ENCODE data around the gene CFAP46. TPM values are rescaled to one million over a fixed set of nuclear protein-coding genes. Genes with fewer than 3 reads are reported as not detected.

The CFAP46 gene
- total and polyA plus RNA-seq, 2 experiments from 2014 or later, result 3.1 to 5.4 TPM

GRCh38 chr10:132851451-132851850 lies 90.9 kb downstream of the CFAP46 start:
- peaks cover 2% of the 10 kb centered on the region for H3K27me3 Mint-ChIP-seq (ENCODE audit: insufficient read depth, low read depth, poor library complexity)
- H4K20me1 ChIP-seq (replicated peaks; ENCODE audit: insufficient read depth), result no peaks in the 10 kb centered on the region
- H3K27ac ChIP-seq (ENCODE audit: low read depth), result no peak overlapping the region

More at GRCh38 chr10:132851451-132851850, 90.9 kb downstream of the CFAP46 start:
- TF ChIP-seq ETS1 (IDR thresholded peaks at IDR 0.05) (no peak), EZH2 (IDR thresholded peaks at IDR 0.05; ENCODE audit: low read depth, unreplicated experiment) (no peak), JUNB (IDR thresholded peaks at IDR 0.05; ENCODE audit: unreplicated experiment) (no peak), CREB1 (CRISPR knock-in tag; IDR thresholded peaks at IDR 0.05; ENCODE audit: low read depth) (no peak), STAT1 (IDR thresholded peaks at IDR 0.05; ENCODE audit: unreplicated experiment) (no peak), EZH2phosphoT487 (IDR thresholded peaks at IDR 0.05; ENCODE audit: unreplicated experiment) (no peak), NANOG (IDR thresholded peaks at IDR 0.05; ENCODE audit: borderline replicate concordance) (no peak), POLR2AphosphoS5 (IDR thresholded peaks at IDR 0.05; ENCODE audit: low read depth) (no peak), ZNF331 (CRISPR knock-in tag; IDR thresholded peaks at IDR 0.05; ENCODE audit: low read depth) (no peak), ZNF462 (CRISPR knock-in tag; IDR thresholded peaks at IDR 0.05) (no peak), ZNF114 (CRISPR knock-in tag; IDR thresholded peaks at IDR 0.05) (no peak)
- TF ChIP-seq, protein P1, sequence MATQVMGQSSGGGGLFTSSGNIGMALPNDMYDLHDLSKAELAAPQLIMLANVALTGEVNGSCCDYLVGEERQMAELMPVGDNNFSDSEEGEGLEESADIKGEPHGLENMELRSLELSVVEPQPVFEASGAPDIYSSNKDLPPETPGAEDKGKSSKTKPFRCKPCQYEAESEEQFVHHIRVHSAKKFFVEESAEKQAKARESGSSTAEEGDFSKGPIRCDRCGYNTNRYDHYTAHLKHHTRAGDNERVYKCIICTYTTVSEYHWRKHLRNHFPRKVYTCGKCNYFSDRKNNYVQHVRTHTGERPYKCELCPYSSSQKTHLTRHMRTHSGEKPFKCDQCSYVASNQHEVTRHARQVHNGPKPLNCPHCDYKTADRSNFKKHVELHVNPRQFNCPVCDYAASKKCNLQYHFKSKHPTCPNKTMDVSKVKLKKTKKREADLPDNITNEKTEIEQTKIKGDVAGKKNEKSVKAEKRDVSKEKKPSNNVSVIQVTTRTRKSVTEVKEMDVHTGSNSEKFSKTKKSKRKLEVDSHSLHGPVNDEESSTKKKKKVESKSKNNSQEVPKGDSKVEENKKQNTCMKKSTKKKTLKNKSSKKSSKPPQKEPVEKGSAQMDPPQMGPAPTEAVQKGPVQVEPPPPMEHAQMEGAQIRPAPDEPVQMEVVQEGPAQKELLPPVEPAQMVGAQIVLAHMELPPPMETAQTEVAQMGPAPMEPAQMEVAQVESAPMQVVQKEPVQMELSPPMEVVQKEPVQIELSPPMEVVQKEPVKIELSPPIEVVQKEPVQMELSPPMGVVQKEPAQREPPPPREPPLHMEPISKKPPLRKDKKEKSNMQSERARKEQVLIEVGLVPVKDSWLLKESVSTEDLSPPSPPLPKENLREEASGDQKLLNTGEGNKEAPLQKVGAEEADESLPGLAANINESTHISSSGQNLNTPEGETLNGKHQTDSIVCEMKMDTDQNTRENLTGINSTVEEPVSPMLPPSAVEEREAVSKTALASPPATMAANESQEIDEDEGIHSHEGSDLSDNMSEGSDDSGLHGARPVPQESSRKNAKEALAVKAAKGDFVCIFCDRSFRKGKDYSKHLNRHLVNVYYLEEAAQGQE (IDR thresholded peaks at IDR 0.05; ENCODE audit: unreplicated experiment), result no peak
- TF ChIP-seq, protein P2, sequence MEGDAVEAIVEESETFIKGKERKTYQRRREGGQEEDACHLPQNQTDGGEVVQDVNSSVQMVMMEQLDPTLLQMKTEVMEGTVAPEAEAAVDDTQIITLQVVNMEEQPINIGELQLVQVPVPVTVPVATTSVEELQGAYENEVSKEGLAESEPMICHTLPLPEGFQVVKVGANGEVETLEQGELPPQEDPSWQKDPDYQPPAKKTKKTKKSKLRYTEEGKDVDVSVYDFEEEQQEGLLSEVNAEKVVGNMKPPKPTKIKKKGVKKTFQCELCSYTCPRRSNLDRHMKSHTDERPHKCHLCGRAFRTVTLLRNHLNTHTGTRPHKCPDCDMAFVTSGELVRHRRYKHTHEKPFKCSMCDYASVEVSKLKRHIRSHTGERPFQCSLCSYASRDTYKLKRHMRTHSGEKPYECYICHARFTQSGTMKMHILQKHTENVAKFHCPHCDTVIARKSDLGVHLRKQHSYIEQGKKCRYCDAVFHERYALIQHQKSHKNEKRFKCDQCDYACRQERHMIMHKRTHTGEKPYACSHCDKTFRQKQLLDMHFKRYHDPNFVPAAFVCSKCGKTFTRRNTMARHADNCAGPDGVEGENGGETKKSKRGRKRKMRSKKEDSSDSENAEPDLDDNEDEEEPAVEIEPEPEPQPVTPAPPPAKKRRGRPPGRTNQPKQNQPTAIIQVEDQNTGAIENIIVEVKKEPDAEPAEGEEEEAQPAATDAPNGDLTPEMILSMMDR (conservative IDR thresholded peaks at IDR 0.05; ENCODE audit: low read depth in 2 of 2), result no peak
- Histone ChIP-seq H3K79me2 (replicated peaks; ENCODE audit: insufficient read depth) (no peaks in the 10 kb centered on the region), H3K4me1 (ENCODE audit: insufficient read depth) (no peaks in the 10 kb centered on the region), H3K27me3 (ENCODE audit: insufficient read depth) (no peaks in the 10 kb centered on the region), H3K4me2 (no peak overlapping the region), H2AFZ (no peak overlapping the region), H3K4me3 (no peak overlapping the region), H3K9me2 (ENCODE audit: insufficient read depth) (no peaks in the 10 kb centered on the region), H3F3A (replicated peaks; ENCODE audit: low read depth) (no peaks in the 10 kb centered on the region), H3K36me3 (ENCODE audit: insufficient read depth) (no peaks in the 10 kb centered on the region)
- Mint-ChIP-seq H3K36me3 (ENCODE audit: low read depth) (no peaks in the 10 kb centered on the region), H3K4me1 (peaks cover 8% of the 10 kb centered on the region; the same call in 2 of the 3 replicates), H3K9me3 (no peaks in the 10 kb centered on the region; the same call in 2 of the 3 replicates), H3K27ac (no peak overlapping the region), H3K4me3 (no peak overlapping the region)
- no peak for ATAC-seq
- DNase-seq (ENCODE audit: low spot score), result no peak
